K562 (cell line): ENCODE results near the gene ANTKMT. TPM values are rescaled to one million over a fixed set of nuclear protein-coding genes. Genes with fewer than 3 reads are reported as not detected.

Experiments used
- ARID4B ChIP-seq: sonication (generic); formaldehyde crosslinking; IDR thresholded peaks from 2 replicates; pipeline ENCODE4 v1.8.0; 2022; ENCODE audit warnings: mild to moderate bottlenecking, missing genetic modification reagents
- EHMT2 ChIP-seq: fragments of 450-650 bp; IDR thresholded peaks from 2 replicates; pipeline ENCODE4 v1.6.1; 2018; ENCODE audit warnings: antibody characterized with exemption
- HEY1 ChIP-seq: fragments of 250-450 bp; sonication (Bioruptor Pico); IDR thresholded peaks from 2 replicates; pipeline ENCODE4 v1.5.0; 2020; ENCODE audit warnings: mild to moderate bottlenecking, moderate library complexity, borderline replicate concordance
- MCM3 ChIP-seq: fragments of 450-650 bp; IDR thresholded peaks from 2 replicates; pipeline ENCODE4 v1.6.1; 2016
- NCOA4 ChIP-seq: fragments of 450-650 bp; IDR thresholded peaks from 2 replicates; pipeline ENCODE4 v1.6.1; 2018; ENCODE audit warnings: mild to moderate bottlenecking; ENCODE audit not compliant: partially characterized antibody
- PCBP1 ChIP-seq: fragments of 200-400 bp; formaldehyde crosslinking; IDR thresholded peaks from 2 replicates; pipeline ENCODE4 v1.6.1; 2018; ENCODE audit warnings: mild to moderate bottlenecking, low read depth, low read length; ENCODE audit not compliant: poor library complexity, severe bottlenecking
- PTBP1 ChIP-seq: fragments of 200-400 bp; formaldehyde crosslinking; IDR thresholded peaks from 2 replicates; pipeline ENCODE4 v1.6.1; 2017; ENCODE audit warnings: low read depth, low read length
- SAFB2 ChIP-seq: fragments of 200-400 bp; formaldehyde crosslinking; IDR thresholded peaks from 2 replicates; pipeline ENCODE4 v1.6.1; 2018; ENCODE audit warnings: borderline replicate concordance, low read length, low read depth, moderate library complexity; ENCODE audit not compliant: severe bottlenecking
- SMC3 ChIP-seq: conservative IDR thresholded peaks from 2 replicates; pipeline ENCODE4 v1.6.1; 2011; ENCODE audit warnings: low read depth, low read length, improper control_type of control experiment; ENCODE audit not compliant: insufficient read depth
- TEAD4 ChIP-seq, 2 experiments: sonication (generic) in 1 of 2; formaldehyde crosslinking in 1 of 2; IDR thresholded peaks; 2 replicates each; pipeline versions ENCODE4 v1.6.1 to v1.8.0; 2012 to 2022; ENCODE audit warnings: borderline replicate concordance in 1 of 2, inconsistent platforms in 1 of 2, low read length in 1 of 2, mild to moderate bottlenecking in 1 of 2, missing genetic modification reagents in 1 of 2
- ZNF184 ChIP-seq: sonication (generic); formaldehyde crosslinking; IDR thresholded peaks from 2 replicates; pipeline ENCODE4 v1.5.0; 2020; ENCODE audit warnings: missing genetic modification reagents
- ZNF431 ChIP-seq: sonication (generic); formaldehyde crosslinking; IDR thresholded peaks from 2 replicates; pipeline ENCODE4 v1.8.0; 2022; ENCODE audit warnings: mild to moderate bottlenecking, missing genetic modification reagents
- ZNF589 ChIP-seq: fragments of 200-800 bp; sonication (Bioruptor generic); IDR thresholded peaks from 2 replicates; pipeline ENCODE4 v1.6.1; 2016; ENCODE audit warnings: low read depth, missing genetic modification characterization, missing compliant biosample characterization
- polyA plus RNA-seq, 8 experiments: library from polyadenylated mRNA; depleted of rRNA in 4 of 8; stranded (reverse) in 5 of 8; unstranded in 3 of 8; fragments of >200 nt; fragmentation: Nextera tagmentation in 2 of 8; fragmentation: Illumina TruSeq in 1 of 8; extraction: Ambion mirVana in 2 of 8; extraction: Trizol in 1 of 8; gene quantifications; 2 replicates each; pipeline versions ENCODE4 v1.2.1 to v1.2.3, GENCODE V29; 2011 to 2014; ENCODE audit warnings: inconsistent platforms in 1 of 8, missing spikeins in 1 of 8
- total RNA-seq, 7 experiments: library from RNA; depleted of rRNA in 6 of 7; stranded (reverse); fragments of >200 nt in 6 of 7; fragmentation: Illumina TruSeq in 2 of 7; extraction: Trizol in 2 of 7; gene quantifications; 2 replicates each; pipeline versions ENCODE4 v1.2.1 to v1.2.3, GENCODE V29; 2011 to 2021; ENCODE audit warnings: low replicate concordance in 1 of 7
- TF ChIP-seq, protein P1 (sequence below): fragments of 250-450 bp; sonication (Bioruptor Pico); IDR thresholded peaks from 2 replicates; pipeline ENCODE4 v1.4.0; 2020; ENCODE audit warnings: mild to moderate bottlenecking, moderate library complexity
- TF ChIP-seq, protein P2 (sequence below): IDR thresholded peaks from 2 replicates; pipeline ENCODE4 v1.6.1; 2011; ENCODE audit warnings: borderline replicate concordance, low read depth, mild to moderate bottlenecking, moderate library complexity, low read length; ENCODE audit not compliant: insufficient read depth, poor library complexity, severe bottlenecking

Gene ANTKMT
- total and polyA plus RNA-seq, 9 of the 15 experiments (the other 6 are each of a cell fraction or from before 2014, with no cell fraction given), result 0.58 to 217 (median 19.1) TPM

GRCh38 chr16:682493-683395, 38.2 kb upstream of the ANTKMT start (continued):
- TF ChIP-seq TEAD4 (IDR thresholded peaks at IDR 0.05; ENCODE audit: low read length), result no peak
- no peak for TF ChIP-seq TEAD4 (CRISPR knock-in tag; IDR thresholded peaks at IDR 0.05; ENCODE audit: borderline replicate concordance)
- TF ChIP-seq, protein P1, sequence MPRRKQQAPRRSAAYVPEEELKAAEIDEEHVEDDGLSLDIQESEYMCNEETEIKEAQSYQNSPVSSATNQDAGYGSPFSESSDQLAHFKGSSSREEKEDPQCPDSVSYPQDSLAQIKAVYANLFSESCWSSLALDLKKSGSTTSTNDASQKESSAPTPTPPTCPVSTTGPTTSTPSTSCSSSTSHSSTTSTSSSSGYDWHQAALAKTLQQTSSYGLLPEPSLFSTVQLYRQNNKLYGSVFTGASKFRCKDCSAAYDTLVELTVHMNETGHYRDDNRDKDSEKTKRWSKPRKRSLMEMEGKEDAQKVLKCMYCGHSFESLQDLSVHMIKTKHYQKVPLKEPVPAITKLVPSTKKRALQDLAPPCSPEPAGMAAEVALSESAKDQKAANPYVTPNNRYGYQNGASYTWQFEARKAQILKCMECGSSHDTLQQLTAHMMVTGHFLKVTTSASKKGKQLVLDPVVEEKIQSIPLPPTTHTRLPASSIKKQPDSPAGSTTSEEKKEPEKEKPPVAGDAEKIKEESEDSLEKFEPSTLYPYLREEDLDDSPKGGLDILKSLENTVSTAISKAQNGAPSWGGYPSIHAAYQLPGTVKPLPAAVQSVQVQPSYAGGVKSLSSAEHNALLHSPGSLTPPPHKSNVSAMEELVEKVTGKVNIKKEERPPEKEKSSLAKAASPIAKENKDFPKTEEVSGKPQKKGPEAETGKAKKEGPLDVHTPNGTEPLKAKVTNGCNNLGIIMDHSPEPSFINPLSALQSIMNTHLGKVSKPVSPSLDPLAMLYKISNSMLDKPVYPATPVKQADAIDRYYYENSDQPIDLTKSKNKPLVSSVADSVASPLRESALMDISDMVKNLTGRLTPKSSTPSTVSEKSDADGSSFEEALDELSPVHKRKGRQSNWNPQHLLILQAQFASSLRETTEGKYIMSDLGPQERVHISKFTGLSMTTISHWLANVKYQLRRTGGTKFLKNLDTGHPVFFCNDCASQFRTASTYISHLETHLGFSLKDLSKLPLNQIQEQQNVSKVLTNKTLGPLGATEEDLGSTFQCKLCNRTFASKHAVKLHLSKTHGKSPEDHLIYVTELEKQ, result no peak
- TF ChIP-seq PTBP1, result no peak
- no peak for TF ChIP-seq NCOA4
- TF ChIP-seq, protein P2, sequence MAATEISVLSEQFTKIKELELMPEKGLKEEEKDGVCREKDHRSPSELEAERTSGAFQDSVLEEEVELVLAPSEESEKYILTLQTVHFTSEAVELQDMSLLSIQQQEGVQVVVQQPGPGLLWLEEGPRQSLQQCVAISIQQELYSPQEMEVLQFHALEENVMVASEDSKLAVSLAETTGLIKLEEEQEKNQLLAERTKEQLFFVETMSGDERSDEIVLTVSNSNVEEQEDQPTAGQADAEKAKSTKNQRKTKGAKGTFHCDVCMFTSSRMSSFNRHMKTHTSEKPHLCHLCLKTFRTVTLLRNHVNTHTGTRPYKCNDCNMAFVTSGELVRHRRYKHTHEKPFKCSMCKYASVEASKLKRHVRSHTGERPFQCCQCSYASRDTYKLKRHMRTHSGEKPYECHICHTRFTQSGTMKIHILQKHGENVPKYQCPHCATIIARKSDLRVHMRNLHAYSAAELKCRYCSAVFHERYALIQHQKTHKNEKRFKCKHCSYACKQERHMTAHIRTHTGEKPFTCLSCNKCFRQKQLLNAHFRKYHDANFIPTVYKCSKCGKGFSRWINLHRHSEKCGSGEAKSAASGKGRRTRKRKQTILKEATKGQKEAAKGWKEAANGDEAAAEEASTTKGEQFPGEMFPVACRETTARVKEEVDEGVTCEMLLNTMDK, result no peak
- TF ChIP-seq HEY1 (CRISPR knock-in tag), result no peak
- no peak for TF ChIP-seq ZNF431
- peak; percentile 50 for TF ChIP-seq PCBP1
- no peak for TF ChIP-seq SMC3
- TF ChIP-seq SAFB2, result no peak
- no peak for TF ChIP-seq ZNF589 (CRISPR knock-in tag)
- TF ChIP-seq ARID4B (CRISPR knock-in tag), result 0 out of 2 replicates have a peak, but pooled peaks have one; percentile 22
- TF ChIP-seq ZNF184 (CRISPR knock-in tag), result no peak
- no peak for TF ChIP-seq MCM3
- TF ChIP-seq EHMT2, result no peak
